Activated CD4-positive, alpha-beta T cell treated with anti-CD3 and anti-CD28 coated beads, Interleukin-2, amount 50 U/mL, for 48 hours (primary cell): ENCODE results near the gene C19orf12.
"Not testable (repeated sequence)": the region's sequence is repeated elsewhere in the genome, so short reads cannot be mapped to it uniquely, and the experiment has no call there.

Source experiments
- DNase-seq, 2 experiments: peaks; one replicate each; pipeline ENCODE4 v3.0.0-alpha.2; 2020

Gene C19orf12

GRCh38 chr19:29675120-29675649 is 39.9 kb downstream of the C19orf12 start:
- no peak for DNase-seq

GRCh38 chr19:29674374-29675119 is 40.5 kb downstream of the C19orf12 start:
- DNase-seq = no peak

GRCh38 chr19:29673451-29674371 is 41.4 kb downstream of the C19orf12 start:
- DNase-seq = no peak

- peak; percentile 84 to 88 for DNase-seq
Measured at GRCh38 chr19:29672933-29673336, 42.1 kb downstream of the C19orf12 start.

GRCh38 chr19:29672319-29672932 is 42.6 kb downstream of the C19orf12 start:
- DNase-seq = no peak

- peak; percentile 83 to 88 for DNase-seq
Measured at GRCh38 chr19:29671393-29672160, 43.5 kb downstream of the C19orf12 start.

GRCh38 chr19:29671026-29671392 is 44.1 kb downstream of the C19orf12 start:
- not testable (repeated sequence) for DNase-seq

- no peak for DNase-seq
Measured at GRCh38 chr19:29670255-29670654, 44.8 kb downstream of the C19orf12 start.

GRCh38 chr19:29668746-29669609 is 46.1 kb downstream of the C19orf12 start:
- DNase-seq = no peak

GRCh38 chr19:29667901-29668341 is 47.1 kb downstream of the C19orf12 start:
- peak; percentile 59 to 65 for DNase-seq

GRCh38 chr19:29667387-29667783 is 47.7 kb downstream of the C19orf12 start:
- DNase-seq = no peak

- no peak for DNase-seq
Measured at GRCh38 chr19:29666578-29667386, 48.3 kb downstream of the C19orf12 start.

GRCh38 chr19:29665826-29666577 is 49.1 kb downstream of the C19orf12 start:
- DNase-seq = no peak

GRCh38 chr19:29665215-29665825 is 49.7 kb downstream of the C19orf12 start, which contains the start of gene PLEKHF1:
Gene PLEKHF1, plus strand, starts transcription at chr19:29665461. Its CDS starts 8,379 bp downstream, at chr19:29673840.
- peak; percentile 87 to 89 for DNase-seq

GRCh38 chr19:29664753-29665214 is 50.3 kb downstream of the C19orf12 start:
- DNase-seq = no peak

- no peak for DNase-seq
Measured at GRCh38 chr19:29663861-29664752, 51.0 kb downstream of the C19orf12 start.

GRCh38 chr19:29662604-29663404 is 52.3 kb downstream of the C19orf12 start:
- peak in 1 of 2 experiments; percentile 61 for DNase-seq
